CD14-positive monocyte (primary cell): Measurements from ENCODE around the gene PTTG1. TPM values are rescaled to one million over a fixed set of nuclear protein-coding genes. Genes with fewer than 3 reads are reported as not detected.

Experiments used
- DNase-seq, 3 donors: peaks; one replicate each; pipeline ENCODE4 v3.0.0-alpha.2; 2011 to 2022
- H2AFZ ChIP-seq: 2 replicates; pipeline ENCODE4 v1.6.0; 2012; ENCODE audit warnings: mild to moderate bottlenecking, low read depth, low read length, inconsistent platforms; ENCODE audit not compliant: insufficient read depth, poor library complexity, severe bottlenecking
- H3K27ac ChIP-seq, 2 donors: 1 replicate in 1 of 2; 2 replicates in 1 of 2; pipeline ENCODE4 v1.5.1; 2012 to 2013; ENCODE audit warnings: low read length in 2 of 2, control low read depth in 1 of 2, inconsistent platforms in 1 of 2, low read depth in 1 of 2, mild to moderate bottlenecking in 1 of 2
- H3K27me3 ChIP-seq, 2 donors: one replicate each; pipeline versions ENCODE4 v1.6.0 to v1.6.1; 2011 to 2013; ENCODE audit warnings: low read length in 2 of 2; ENCODE audit not compliant: control insufficient read depth in 2 of 2, insufficient read depth in 2 of 2
- H3K36me3 ChIP-seq, 2 donors: replicated peaks in 1 of 2; 1 replicate in 1 of 2; 2 replicates in 1 of 2; pipeline versions ENCODE4 v1.5.1 to v1.6.1; 2012 to 2013; ENCODE audit warnings: low read length in 2 of 2, control low read depth in 1 of 2, inconsistent platforms in 1 of 2, mild to moderate bottlenecking in 1 of 2; ENCODE audit not compliant: insufficient read depth in 2 of 2, control insufficient read depth in 1 of 2
- H3K4me1 ChIP-seq, 2 donors: 1 replicate in 1 of 2; 2 replicates in 1 of 2; pipeline versions ENCODE4 v1.5.1 to v1.6.1; 2012 to 2013; ENCODE audit warnings: low read length in 2 of 2, control low read depth in 1 of 2, inconsistent platforms in 1 of 2, mild to moderate bottlenecking in 1 of 2, moderate library complexity in 1 of 2; ENCODE audit not compliant: insufficient read depth in 2 of 2, control insufficient read depth in 1 of 2
- H3K4me2 ChIP-seq: replicated peaks from 2 replicates; pipeline ENCODE3; 2012; ENCODE audit warnings: low read length, moderate library complexity, mild to moderate bottlenecking; ENCODE audit not compliant: poor library complexity, severe bottlenecking; ENCODE audit errors: extremely low read depth
- H3K4me3 ChIP-seq, 3 experiments: fragments of 200-600 bp in 1 of 3; sonication (generic) in 1 of 3; replicated peaks in 1 of 3; 1 replicate in 2 of 3; 2 replicates in 1 of 3; pipeline ENCODE4 v1.5.1; 2011 to 2013; ENCODE audit warnings: low read length in 3 of 3, mild to moderate bottlenecking in 3 of 3, control low read depth in 2 of 3, low read depth in 2 of 3, inconsistent platforms in 1 of 3, moderate library complexity in 1 of 3
- H3K79me2 ChIP-seq: 2 replicates; pipeline ENCODE4 v1.6.0; 2012; ENCODE audit warnings: mild to moderate bottlenecking, control low read depth, inconsistent platforms, low read length, moderate library complexity; ENCODE audit not compliant: insufficient read depth
- H3K9ac ChIP-seq: 2 replicates; pipeline ENCODE4 v1.6.0; 2017; ENCODE audit warnings: low read length, mild to moderate bottlenecking; ENCODE audit not compliant: insufficient read depth, poor library complexity, severe bottlenecking
- H3K9me3 ChIP-seq, 2 donors: replicated peaks in 1 of 2; 1 replicate in 1 of 2; 2 replicates in 1 of 2; pipeline versions ENCODE4 v1.5.1 to v1.6.1; 2012 to 2013; ENCODE audit warnings: low read length in 2 of 2, control low read depth in 1 of 2; ENCODE audit not compliant: control insufficient read depth in 1 of 2, insufficient read depth in 1 of 2
- H4K20me1 ChIP-seq: 2 replicates; pipeline ENCODE4 v1.6.0; 2012; ENCODE audit warnings: mild to moderate bottlenecking, low read length, control low read depth, moderate library complexity; ENCODE audit not compliant: insufficient read depth
- H3K27ac Mint-ChIP-seq, 7 donors: one replicate each; pipeline ENCODE4 v1.8.0; 2020; ENCODE audit warnings: mild to moderate bottlenecking in 7 of 7, mixed read lengths in 7 of 7, moderate library complexity in 6 of 7, inconsistent platforms in 2 of 7
- H3K27me3 Mint-ChIP-seq, 3 donors: one replicate each; pipeline ENCODE4 v1.8.0; 2021 to 2022; ENCODE audit warnings: low read depth in 3 of 3, mild to moderate bottlenecking in 3 of 3, mixed read lengths in 3 of 3, moderate library complexity in 3 of 3, inconsistent platforms in 1 of 3
- H3K36me3 Mint-ChIP-seq, 2 donors: one replicate each; pipeline ENCODE4 v1.8.0; 2020; ENCODE audit warnings: mixed read lengths in 2 of 2, inconsistent platforms in 1 of 2, mild to moderate bottlenecking in 1 of 2
- H3K4me1 Mint-ChIP-seq: one replicate; pipeline ENCODE4 v1.8.0; 2020; ENCODE audit warnings: mild to moderate bottlenecking, mixed read lengths
- H3K4me3 Mint-ChIP-seq, 2 donors: one replicate each; pipeline ENCODE4 v1.8.0; 2020; ENCODE audit warnings: mild to moderate bottlenecking in 2 of 2, mixed read lengths in 2 of 2, moderate library complexity in 1 of 2
- H3K9me3 Mint-ChIP-seq, 7 donors: one replicate each; pipeline ENCODE4 v1.8.0; 2020 to 2022; ENCODE audit warnings: mixed read lengths in 7 of 7, mild to moderate bottlenecking in 6 of 7, moderate library complexity in 6 of 7, inconsistent platforms in 2 of 7
- CTCF ChIP-seq: fragments of 200-600 bp; IDR thresholded peaks from one replicate; pipeline ENCODE4 v1.8.0; 2022; ENCODE audit warnings: antibody characterized with exemption, mild to moderate bottlenecking
- WGBS: methylation state at CpG from one replicate; pipeline ENCODE4 v1.1.5; 2013; ENCODE audit warnings: missing lambda C conversion rate; ENCODE audit not compliant: insufficient coverage; 5-methylcytosine and 5-hydroxymethylcytosine counted together
- intact Hi-C, 2 donors: fragments of 100-400 bp; cut with micrococcal nuclease; formaldehyde crosslinking; loops; one replicate each; pipeline versions ENCODE4 v1.15.0 to v1.15.1; 2023
- polyA plus RNA-seq, 3 donors: library from polyadenylated mRNA; depleted of rRNA in 1 of 3; unstranded in 2 of 3; stranded (reverse) in 1 of 3; fragments of 300-500 nt in 2 of 3; fragments of >200 nt in 1 of 3; fragmentation: Illumina TruSeq in 2 of 3; gene quantifications; 1 replicate in 2 of 3; 2 replicates in 1 of 3; pipeline ENCODE4 v1.2.3, GENCODE V29; 2012 to 2021

The PTTG1 gene
- polyA plus RNA-seq, 3 donors, result 2.5 to 3.6 (median 3.3) TPM

- no peak for TF ChIP-seq CTCF
- no peak overlapping the region for H3K4me2 ChIP-seq
Measured at GRCh38 chr5:160437271-160437670, 15.6 kb downstream of the PTTG1 start.

GRCh38 chr5:160438316-160439204, 16.9 kb downstream of the PTTG1 start:
- H3K4me3 ChIP-seq, result peak overlapping the region; percentile 57 to 82 (median 71)
- Mint-ChIP-seq H3K27ac (peak overlapping the region in 5 of 7 donors; percentile 70 to 87 (median 82)), H3K27me3 (peaks cover 0 to 5% (median 2%) of the 10 kb centered on the region in 3 donors), H3K4me1 (peaks cover 24% of the 10 kb centered on the region), H3K36me3 (no peaks in the 10 kb centered on the region), H3K9me3 (no peaks in the 10 kb centered on the region), H3K4me3 (peak overlapping the region; percentile 94 to 98)
- peaks cover 15 to 35% of the 10 kb centered on the region in 2 donors for H3K4me1 ChIP-seq
- WGBS, result 0% methylated on average over 14 of the region's 18 CpGs
- H3K79me2 ChIP-seq, result no peaks in the 10 kb centered on the region
- peak; percentile 44 to 78 (median 69) for DNase-seq
- peak overlapping the region; percentile 65 for H3K9ac ChIP-seq
- no peaks in the 10 kb centered on the region for H4K20me1 ChIP-seq
- H3K4me2 ChIP-seq, result peak overlapping the region; percentile 78
- H3K36me3 ChIP-seq, result no peaks in the 10 kb centered on the region
- peak overlapping the region; percentile 86 for H2AFZ ChIP-seq
- H3K27ac ChIP-seq, result peak overlapping the region in 1 of 2 donors; percentile 60
- H3K27me3 ChIP-seq, result no peaks in the 10 kb centered on the region
- peak; percentile 37 for TF ChIP-seq CTCF
- intact Hi-C loops, result loop anchor here in 1 of 2 donors (5.0 kb wide), 1 partner anchor 69 kb away; no protein-coding TSS in a partner anchor
- no peaks in the 10 kb centered on the region for H3K9me3 ChIP-seq

More at GRCh38 chr5:160437271-160437670, 15.6 kb downstream of the PTTG1 start:
- Histone ChIP-seq H3K4me1 (peaks cover 15 to 35% of the 10 kb centered on the region in 2 donors), H3K36me3 (no peaks in the 10 kb centered on the region), H3K9ac (no peak overlapping the region), H2AFZ (no peak overlapping the region), H3K79me2 (no peaks in the 10 kb centered on the region), H3K27ac (no peak overlapping the region), H4K20me1 (no peaks in the 10 kb centered on the region), H3K9me3 (no peaks in the 10 kb centered on the region), H3K4me3 (no peak overlapping the region), H3K27me3 (no peaks in the 10 kb centered on the region)
- intact Hi-C loops, result loop anchor here in 1 of 2 donors (5.0 kb wide), 1 partner anchor 70 kb away; no protein-coding TSS in a partner anchor
- DNase-seq, result no peak
- Mint-ChIP-seq H3K27me3 (peaks cover 0 to 5% (median 2%) of the 10 kb centered on the region in 3 donors), H3K4me1 (peaks cover 24% of the 10 kb centered on the region), H3K27ac (no peak overlapping the region), H3K4me3 (no peak overlapping the region), H3K9me3 (no peaks in the 10 kb centered on the region), H3K36me3 (peaks cover 0 to under 1% of the 10 kb centered on the region in 2 donors)
